Prostate gland (tissue), 2 donors: ENCODE data around the gene UAP1L1. TPM values are rescaled to one million over a fixed set of nuclear protein-coding genes. Genes with fewer than 3 reads are reported as not detected.

ENCODE experiments used
- DNase-seq: peaks from one replicate; pipeline ENCODE4 v3.0.0-alpha.2; 2019; ENCODE audit warnings: low spot score
- H3K27ac ChIP-seq, 2 donors: fragments of 200-600 bp; sonication (generic); 2 replicates each; pipeline ENCODE4 v1.5.1; 2017 to 2019
- H3K27me3 ChIP-seq: fragments of 200-600 bp; sonication (generic); replicated peaks from 2 replicates; pipeline ENCODE4 v1.5.1; 2019; ENCODE audit not compliant: insufficient read depth
- H3K36me3 ChIP-seq, 2 donors: fragments of 200-600 bp; sonication (generic); 1 replicate in 1 of 2; 2 replicates in 1 of 2; pipeline versions ENCODE4 v1.5.1 to v1.8.1; 2017 to 2019
- H3K4me1 ChIP-seq: fragments of 200-600 bp; sonication (generic); replicated peaks from 2 replicates; pipeline ENCODE4 v1.5.1; 2019
- H3K4me3 ChIP-seq, 2 donors: fragments of 200-600 bp; sonication (generic); 2 replicates each; pipeline ENCODE4 v1.5.1; 2017 to 2019
- H3K9me3 ChIP-seq: fragments of 200-600 bp; sonication (generic); 2 replicates; pipeline ENCODE4 v1.5.1; 2017
- POLR2A ChIP-seq: fragments of 450-650 bp; IDR thresholded peaks from one replicate; pipeline ENCODE4 v1.6.1; 2016; ENCODE audit warnings: antibody characterized with exemption, mild to moderate bottlenecking
- POLR2AphosphoS5 ChIP-seq: sonication (generic); formaldehyde crosslinking; IDR thresholded peaks from one replicate; pipeline ENCODE4 v1.6.1; 2017; ENCODE audit warnings: antibody characterized with exemption
- WGBS: methylation state at CpG from one replicate; pipeline ENCODE4 v1.1.5; 2018; 5-methylcytosine and 5-hydroxymethylcytosine counted together
- intact Hi-C: fragments of 100-400 bp; cut with DNase I; formaldehyde crosslinking; loops from one replicate; pipeline ENCODE4 v1.14.2; 2022
- total RNA-seq, 2 donors: library from RNA; depleted of rRNA; stranded (reverse); fragments of >200 nt; gene quantifications; one replicate each; pipeline ENCODE4 v1.1.0, GENCODE V29; 2016
- TF ChIP-seq, protein P1 (sequence below), 4 experiments: fragments of 200-600 bp in 2 of 4; fragments of 450-650 bp in 2 of 4; sonication (generic) in 2 of 4; IDR thresholded peaks; 1 replicate in 3 of 4; 2 replicates in 1 of 4; pipeline ENCODE4 v1.5.1; 2016 to 2019; ENCODE audit warnings: antibody characterized with exemption in 4 of 4, mild to moderate bottlenecking in 2 of 4, moderate library complexity in 2 of 4

The UAP1L1 gene
- total RNA-seq, 2 donors from 2014 or later = 8.2 to 19.9 TPM

DNA sequence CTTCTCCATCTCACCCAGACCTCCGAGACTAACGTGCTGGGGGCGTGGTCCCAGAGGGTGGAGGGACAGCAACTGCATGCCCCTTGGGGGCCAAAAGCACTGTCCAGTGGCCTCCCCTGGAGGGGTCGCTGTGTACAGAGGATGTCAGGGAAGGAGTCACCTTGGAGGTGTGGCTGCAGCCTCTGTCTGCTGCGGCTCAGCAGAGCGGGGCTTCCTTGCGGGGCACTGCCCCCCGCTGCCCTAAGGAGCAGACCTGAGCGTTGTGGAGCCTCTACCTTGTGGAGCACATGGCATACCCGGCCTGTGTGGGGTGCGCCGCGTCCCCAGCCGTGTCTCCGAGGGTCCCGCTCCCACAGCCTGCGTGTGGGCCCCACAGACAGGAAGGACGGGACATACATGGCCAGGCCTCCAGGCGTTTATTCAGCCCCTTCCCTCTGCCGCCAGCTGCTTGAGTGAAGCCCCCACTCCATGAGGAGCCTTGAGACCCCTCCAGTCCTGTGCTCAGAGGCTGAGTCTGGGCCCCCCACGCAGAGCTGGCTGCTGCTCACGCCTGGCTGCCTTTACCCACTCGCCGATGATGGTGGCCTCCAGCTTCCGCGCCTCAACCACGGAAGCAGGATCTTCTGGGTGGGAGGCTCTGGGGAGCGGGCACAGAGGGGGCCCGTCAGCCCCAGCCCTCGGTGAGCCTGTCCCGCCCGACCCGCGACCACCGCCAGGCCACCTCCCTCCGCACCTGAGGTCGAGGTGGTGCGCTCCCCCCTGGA lies 33.0 kb downstream of the UAP1L1 start:
- no peaks in the 10 kb centered on the region for H3K27me3 ChIP-seq
- H3K9me3 ChIP-seq = no peaks in the 10 kb centered on the region
- intact Hi-C loops = no loop called here
- no peaks in the 10 kb centered on the region for H3K4me1 ChIP-seq
- TF ChIP-seq, protein P1, sequence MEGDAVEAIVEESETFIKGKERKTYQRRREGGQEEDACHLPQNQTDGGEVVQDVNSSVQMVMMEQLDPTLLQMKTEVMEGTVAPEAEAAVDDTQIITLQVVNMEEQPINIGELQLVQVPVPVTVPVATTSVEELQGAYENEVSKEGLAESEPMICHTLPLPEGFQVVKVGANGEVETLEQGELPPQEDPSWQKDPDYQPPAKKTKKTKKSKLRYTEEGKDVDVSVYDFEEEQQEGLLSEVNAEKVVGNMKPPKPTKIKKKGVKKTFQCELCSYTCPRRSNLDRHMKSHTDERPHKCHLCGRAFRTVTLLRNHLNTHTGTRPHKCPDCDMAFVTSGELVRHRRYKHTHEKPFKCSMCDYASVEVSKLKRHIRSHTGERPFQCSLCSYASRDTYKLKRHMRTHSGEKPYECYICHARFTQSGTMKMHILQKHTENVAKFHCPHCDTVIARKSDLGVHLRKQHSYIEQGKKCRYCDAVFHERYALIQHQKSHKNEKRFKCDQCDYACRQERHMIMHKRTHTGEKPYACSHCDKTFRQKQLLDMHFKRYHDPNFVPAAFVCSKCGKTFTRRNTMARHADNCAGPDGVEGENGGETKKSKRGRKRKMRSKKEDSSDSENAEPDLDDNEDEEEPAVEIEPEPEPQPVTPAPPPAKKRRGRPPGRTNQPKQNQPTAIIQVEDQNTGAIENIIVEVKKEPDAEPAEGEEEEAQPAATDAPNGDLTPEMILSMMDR (IDR thresholded peaks at IDR 0.05) = no peak
- TF ChIP-seq POLR2AphosphoS5 = no peak
- no peak for TF ChIP-seq POLR2A
- 88% methylated on average over 35 of the region's 38 CpGs for WGBS
- no peak overlapping the region for H3K4me3 ChIP-seq
- no peak overlapping the region for H3K27ac ChIP-seq
- no peak for DNase-seq
- H3K36me3 ChIP-seq = peaks cover 0 to 16% of the 10 kb centered on the region in 2 donors

DNA sequence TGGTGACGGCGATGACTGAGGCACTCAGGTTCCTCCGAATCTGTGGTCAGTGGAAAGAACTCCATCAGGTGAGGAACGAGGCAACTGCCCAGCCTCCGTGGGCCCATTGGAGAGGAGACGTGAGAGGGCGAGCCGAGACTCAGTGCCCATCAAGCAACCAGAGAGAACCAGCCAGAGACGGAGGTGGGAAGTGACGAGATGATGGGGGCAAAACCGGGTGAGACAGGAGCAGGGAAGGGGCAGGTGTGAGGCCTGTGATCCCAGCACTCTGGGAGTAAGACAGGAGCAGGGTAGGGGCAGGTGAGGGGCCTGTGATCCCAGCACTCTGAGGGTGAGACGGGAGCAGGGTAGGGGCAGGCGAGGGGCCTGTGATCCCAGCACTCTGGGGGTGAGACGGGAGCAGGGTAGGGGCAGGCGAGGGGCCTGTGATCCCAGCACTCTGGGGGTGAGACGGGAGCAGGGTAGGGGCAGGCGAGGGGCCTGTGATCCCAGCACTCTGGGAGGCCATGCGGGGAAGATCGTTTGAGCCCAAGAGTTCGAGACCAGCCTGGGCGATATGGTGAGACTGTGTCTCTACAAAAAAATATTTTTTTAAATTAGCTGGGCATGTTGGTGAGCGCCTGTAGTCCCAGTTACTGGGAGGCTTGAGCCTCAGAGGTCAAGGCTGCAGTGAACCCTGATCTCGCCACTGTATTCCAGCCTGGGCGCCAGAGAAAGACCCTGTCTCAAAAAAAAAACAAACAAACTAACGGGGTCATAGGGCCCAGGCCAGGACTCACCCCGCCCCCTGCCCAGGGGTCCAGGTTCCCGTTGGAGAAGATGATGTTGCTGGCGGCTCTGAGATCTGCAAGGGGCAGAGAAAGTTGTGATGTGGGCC lies 33.8 kb downstream of the UAP1L1 start:
- Histone ChIP-seq H3K4me3 (no peak overlapping the region), H3K27me3 (no peaks in the 10 kb centered on the region), H3K27ac (no peak overlapping the region), H3K36me3 (peaks cover 0 to 16% of the 10 kb centered on the region in 2 donors), H3K9me3 (no peaks in the 10 kb centered on the region), H3K4me1 (no peaks in the 10 kb centered on the region)
- TF ChIP-seq POLR2AphosphoS5 (no peak), POLR2A (no peak)
- TF ChIP-seq, protein P1 (IDR thresholded peaks at IDR 0.05) = no peak
- intact Hi-C loops = no loop called here
- WGBS = 87% methylated on average over 28 of the region's 28 CpGs
- no peak for DNase-seq

DNA sequence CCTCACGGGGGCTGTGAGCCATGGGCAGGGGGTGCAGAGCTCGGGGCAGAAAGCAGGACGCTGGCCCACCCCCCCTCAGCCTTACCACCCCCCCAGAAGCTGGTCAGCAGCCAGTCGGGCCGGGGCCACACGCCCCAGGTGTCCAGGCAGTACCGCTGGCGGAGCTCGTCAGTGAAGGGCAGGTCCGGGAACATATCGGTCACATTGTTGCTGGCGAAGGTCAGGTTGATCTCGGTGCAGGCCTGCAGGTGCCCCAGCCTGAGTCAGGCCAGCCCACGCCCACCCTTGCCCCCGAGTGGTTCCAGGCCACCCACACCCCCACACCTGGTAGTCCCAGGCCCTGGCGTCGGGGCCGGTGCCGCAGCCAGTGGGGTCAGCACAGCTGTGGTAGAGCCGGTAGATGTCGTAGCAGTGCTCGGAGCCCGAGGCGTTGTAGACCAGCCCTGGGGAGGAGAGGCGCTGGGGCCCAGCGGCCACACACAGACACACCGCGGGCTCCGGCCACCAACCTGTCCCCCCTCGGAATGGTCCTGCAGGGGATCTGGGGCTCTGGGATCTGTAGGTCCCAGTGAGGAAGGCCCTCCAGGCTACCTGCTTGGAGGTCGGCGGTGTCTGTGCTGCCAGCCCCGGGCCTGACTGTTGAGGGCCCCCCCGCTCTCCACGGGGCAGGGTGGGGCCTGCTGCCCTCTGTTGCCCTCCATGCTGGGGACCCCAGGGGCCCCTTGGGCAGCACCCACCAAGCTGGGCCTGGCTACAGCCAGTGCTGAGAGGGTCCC lies 34.7 kb downstream of the UAP1L1 start:
- Histone ChIP-seq H3K27me3 (no peaks in the 10 kb centered on the region), H3K4me1 (no peaks in the 10 kb centered on the region), H3K27ac (no peak overlapping the region), H3K4me3 (no peak overlapping the region), H3K9me3 (no peaks in the 10 kb centered on the region), H3K36me3 (peaks cover 0 to 15% of the 10 kb centered on the region in 2 donors)
- intact Hi-C loops = no loop called here
- TF ChIP-seq POLR2AphosphoS5 = no peak
- TF ChIP-seq POLR2A = no peak
- TF ChIP-seq, protein P1 (IDR thresholded peaks at IDR 0.05) = no peak
- DNase-seq = no peak
- WGBS = 91% methylated on average over 19 of the region's 35 CpGs

DNA sequence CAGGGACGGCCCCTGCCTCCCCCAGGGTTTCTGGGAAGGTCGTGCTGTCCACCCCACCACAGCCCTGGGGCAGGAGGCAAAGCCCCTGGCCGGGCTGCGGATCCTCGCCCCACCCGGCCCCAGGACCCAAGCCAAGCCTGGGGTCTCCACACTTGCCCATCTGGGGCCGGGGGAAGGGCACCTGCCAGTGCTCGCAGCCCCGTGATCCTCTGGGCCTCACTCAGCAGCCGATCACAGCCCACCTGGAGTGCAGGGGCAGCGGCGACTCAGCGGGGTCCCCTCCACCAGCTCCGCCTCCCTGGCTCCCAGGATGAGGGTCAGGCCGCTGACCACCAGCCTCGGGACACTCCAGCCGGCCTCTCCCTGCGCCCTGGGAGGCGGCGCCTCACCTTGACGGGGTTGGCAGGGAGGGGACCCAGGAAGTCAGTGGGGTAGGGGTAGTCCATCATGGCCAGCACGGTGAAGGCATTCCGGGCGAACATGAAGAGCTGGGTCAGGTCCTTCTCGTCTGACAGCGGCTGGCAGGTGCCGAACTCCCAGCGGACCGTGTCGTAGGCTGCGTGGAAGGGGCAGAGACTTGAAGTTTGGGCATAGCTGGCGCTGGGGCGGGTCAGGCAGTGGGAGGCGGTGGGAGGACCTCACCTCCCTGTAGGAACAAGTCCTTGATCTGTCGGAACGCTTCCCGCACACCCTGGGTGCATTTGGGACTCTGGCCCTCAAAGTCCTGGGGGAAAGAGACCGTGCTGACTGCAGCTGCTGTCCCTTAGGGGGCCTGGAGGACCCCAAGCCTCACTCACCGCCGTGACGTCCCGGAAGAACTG lies 35.5 kb downstream of the UAP1L1 start:
- Histone ChIP-seq H3K27ac (no peak overlapping the region), H3K36me3 (peaks cover 0 to 7% of the 10 kb centered on the region in 2 donors), H3K9me3 (no peaks in the 10 kb centered on the region), H3K27me3 (no peaks in the 10 kb centered on the region), H3K4me1 (no peaks in the 10 kb centered on the region), H3K4me3 (no peak overlapping the region)
- TF ChIP-seq, protein P1 (IDR thresholded peaks at IDR 0.05) = no peak
- no peak for TF ChIP-seq POLR2AphosphoS5
- TF ChIP-seq POLR2A = no peak
- 93% methylated on average over 28 of the region's 42 CpGs for WGBS
- intact Hi-C loops = no loop called here
- DNase-seq = no peak
